Superior temporal gyrus (tissue), 1 donor: Measurements from ENCODE around the gene ACO1.

ENCODE experiments used
- DNase-seq: peaks from one replicate; pipeline ENCODE4 v3.0.0-alpha.2; 2016; ENCODE audit errors: extremely low spot score

The ACO1 gene

GRCh38 chr9:32382565-32383320 is 1.7 kb upstream of the ACO1 start:
- DNase-seq: no peak

- no peak for DNase-seq
These were observed 460 bp upstream of the ACO1 start for GRCh38 chr9:32384002-32384363.

DNA sequence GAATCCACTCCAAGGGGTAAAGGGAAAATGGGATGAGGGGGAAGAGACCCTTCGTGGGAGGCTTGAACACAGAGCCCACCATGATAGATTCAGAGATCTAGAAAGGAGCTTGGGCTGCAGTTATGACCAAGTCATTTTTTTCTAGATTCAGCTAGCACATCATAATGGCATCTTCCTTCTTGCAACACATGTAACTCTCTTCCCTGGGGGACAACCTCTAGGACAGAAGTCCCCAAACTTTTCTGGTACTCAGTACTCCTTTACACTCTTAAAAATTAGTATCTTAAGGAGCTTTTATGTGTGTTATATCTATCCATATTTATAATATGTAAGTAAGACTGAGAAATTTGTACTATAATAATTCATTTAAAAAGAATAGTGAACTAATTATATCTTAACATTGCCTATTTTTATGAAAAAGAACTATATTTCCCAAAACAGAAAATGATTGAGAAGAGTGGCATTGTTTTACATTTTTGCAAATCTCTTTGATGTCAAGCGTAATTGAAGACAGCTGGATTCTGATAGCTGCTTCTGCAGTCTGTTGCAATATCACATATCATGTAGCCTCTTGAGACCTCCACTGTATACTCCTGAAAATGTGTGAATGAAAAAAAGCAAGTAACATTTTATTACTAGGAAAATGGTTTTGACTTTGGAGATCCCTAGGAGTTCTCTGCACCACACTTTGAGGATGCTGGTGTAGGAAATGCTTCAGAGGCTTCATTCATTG is 875 bp downstream of the ACO1 start:
- no peak for DNase-seq

DNA sequence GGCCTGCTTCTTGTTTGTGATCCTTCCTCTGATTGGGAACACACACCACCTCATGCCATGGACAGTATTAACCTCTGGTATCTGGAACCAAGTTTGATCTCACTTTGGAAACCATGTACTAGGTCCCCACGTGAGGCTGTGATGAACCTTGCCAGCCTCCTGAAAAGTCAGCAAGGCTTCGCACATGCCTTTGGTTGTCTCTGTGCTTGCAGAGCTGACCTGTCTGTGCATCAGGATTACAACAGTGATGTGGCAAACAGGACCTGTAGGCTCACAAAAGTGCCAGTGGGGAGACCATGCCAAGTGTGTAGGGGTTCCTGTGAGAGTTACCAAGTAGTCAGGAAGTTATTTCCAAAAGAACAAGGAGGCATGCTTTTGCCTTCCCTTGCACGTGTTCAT is 1.4 kb downstream of the ACO1 start:
- no peak for DNase-seq

GRCh38 chr9:32387256-32387655 is 2.8 kb downstream of the ACO1 start:
- no peak for DNase-seq

DNA sequence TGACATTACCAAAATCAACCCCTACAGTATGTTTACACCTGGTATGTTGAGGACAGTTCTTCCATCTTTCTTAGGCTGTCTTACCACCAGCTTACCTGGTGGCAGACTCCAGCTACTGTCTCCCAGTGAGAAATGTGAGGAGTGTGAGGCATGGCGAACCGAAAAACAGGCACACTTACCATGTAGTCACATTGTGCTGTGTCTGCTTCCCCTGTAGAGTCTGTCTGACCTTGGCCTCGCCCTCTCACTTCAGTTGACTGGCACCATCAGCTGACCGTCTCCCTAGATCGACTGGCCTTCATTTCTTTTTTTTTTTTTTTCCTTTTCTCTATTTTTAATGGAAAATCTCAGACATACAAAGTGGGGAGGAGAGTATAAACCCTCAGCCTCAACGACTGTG is 4.9 kb downstream of the ACO1 start:
- no peak for DNase-seq

DNA sequence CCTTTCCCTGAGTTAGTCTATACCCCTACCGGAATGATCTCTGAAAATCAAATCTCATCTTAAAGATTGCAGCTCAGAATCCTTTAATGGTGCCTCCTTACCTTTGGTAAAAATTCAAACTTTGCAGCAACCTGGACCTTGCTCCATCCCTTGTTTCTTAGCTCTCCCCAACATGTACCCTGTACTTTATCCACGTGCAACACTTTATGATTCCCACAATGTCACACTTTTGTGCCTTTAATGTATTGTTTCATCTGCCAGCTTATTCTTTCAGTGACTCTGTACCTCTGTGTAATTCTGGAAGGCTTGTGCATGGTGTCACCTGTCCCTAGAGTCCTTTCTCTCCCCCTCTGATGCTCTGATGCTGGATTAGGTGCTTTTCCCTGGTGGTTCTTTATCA is 9.5 kb downstream of the ACO1 start:
- no peak for DNase-seq

DNA sequence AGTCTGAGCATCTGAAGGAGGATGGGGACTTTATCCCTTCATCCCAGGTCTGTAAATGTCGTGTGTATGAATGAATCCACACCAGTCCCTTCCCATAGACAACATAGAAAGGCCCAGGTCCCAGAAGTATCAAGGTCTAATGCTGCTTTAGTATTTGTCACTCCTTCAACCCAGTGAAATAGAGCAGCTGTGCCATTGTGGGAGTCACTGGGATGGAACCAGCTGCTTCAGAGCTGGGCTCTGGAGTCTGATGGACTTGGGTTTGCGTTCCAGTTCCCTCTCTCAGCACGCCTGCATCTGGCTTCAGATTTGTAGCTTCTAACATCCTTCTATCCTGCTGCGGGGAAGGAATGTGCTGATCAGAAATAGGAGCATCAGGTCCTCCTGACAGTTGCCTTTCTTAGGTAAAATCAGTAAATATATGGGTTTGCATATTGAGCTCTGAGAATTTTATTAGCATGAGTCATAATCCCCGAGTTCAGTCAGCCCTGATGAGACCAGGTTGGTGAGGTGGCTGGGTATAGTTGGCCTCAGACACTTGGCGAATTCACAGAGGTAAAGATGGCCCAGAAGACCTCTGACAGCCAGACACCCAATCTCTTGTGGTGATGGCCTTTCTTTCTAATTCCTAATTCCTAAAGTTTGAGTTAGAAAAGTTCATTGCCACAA is 10.1 kb downstream of the ACO1 start:
- DNase-seq: no peak

- no peak for DNase-seq
These were observed 11.2 kb downstream of the ACO1 start for GRCh38 chr9:32395510-32396216.

- DNase-seq: peak; percentile 61
These were observed 13.8 kb downstream of the ACO1 start for GRCh38 chr9:32398207-32398606.

GRCh38 chr9:32399110-32399815 is 14.8 kb downstream of the ACO1 start:
- no peak for DNase-seq

DNA sequence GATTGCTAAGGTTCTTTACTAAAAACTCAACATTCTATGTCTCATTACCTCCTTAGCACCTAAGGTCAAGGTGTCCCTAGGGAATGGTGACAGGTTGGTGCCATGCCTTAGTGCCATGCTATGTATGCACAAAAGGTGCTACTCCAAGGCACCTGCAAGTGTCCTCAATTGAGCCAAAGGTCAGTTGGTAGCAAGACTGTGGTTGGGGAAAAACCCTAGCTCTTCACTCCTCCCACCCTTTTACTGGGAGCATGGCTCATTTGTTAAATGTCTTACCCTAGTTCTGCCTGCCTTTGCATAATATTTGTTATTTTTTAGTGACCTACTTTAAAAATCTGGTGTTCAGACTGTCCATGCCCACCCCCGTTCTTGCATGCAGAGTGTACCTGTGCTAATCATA is 17.0 kb downstream of the ACO1 start:
- DNase-seq: no peak

DNA sequence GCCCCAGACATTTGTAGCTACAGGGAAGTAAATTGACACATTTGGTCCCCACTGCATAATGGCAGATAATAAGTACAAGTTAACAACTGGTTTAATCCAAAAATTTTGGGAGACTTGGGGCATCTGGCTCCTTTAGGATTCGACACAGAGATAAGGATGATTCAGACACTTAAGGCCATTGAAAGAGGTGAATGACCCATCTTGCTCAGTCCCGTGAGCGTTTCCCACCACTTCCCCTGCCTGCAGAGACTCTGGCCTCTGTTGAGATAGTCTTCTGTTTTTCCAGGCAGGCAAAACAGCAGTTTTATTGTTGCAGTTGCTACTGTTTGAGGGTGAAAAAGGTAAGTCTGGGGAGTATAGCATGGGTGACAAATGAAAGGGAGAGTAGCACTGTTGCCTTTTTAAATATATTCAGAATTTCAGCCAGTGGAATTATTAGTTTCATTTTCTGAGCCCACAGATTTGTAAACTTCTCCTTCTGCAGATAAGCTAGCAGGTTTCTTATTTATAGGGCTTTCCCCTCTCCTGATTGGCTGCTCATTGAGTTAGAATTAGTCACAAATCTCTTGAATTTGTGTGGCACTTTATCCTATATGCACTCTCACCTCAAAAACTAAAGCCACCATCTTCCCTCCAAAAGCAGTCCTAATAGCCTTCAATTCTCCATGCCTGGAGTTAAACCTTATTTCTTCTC is 19.3 kb downstream of the ACO1 start:
- no peak for DNase-seq

- DNase-seq: no peak
These were observed 20.0 kb downstream of the ACO1 start for GRCh38 chr9:32404402-32404801.

- DNase-seq: no peak
These were observed 20.4 kb downstream of the ACO1 start for GRCh38 chr9:32404856-32405255.

DNA sequence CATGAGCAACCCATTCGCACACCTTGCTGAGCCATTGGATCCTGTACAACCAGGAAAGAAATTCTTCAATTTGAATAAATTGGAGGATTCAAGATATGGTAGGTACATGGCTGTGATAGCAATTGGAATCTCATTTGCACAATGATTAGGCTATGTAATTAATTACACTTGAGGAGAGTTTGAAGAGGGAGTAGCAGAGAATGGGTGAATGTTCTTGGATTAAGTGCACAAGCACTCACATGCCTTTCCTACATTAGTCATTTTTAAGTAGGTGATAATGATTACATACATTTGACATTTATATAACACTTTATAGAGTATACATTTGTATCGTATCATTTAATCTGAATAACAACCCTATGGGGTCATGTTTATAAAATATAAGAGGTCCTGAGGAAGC is 21.1 kb downstream of the ACO1 start:
- DNase-seq: no peak

DNA sequence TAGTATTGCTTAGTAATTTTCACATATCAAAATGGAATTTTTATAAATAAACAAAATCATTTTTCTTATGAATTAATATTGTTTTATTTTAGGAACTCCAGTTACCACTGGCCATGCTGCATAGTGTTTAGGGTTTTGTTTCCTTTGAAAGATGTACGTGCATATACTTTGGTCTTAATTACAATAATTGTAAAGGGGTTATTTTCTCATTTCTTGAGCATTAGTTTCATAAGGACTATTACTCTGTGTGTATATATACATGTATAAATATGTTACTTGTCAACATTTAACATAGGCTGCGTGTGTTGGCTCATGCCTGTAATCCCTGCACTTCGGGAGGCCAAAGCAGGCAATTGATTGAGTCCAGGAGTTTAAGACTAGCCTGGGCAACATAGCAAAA is 21.6 kb downstream of the ACO1 start:
- no peak for DNase-seq

GRCh38 chr9:32411753-32412152 is 27.3 kb downstream of the ACO1 start:
- no peak for DNase-seq

GRCh38 chr9:32412440-32412839 is 28.0 kb downstream of the ACO1 start:
- no peak for DNase-seq

DNA sequence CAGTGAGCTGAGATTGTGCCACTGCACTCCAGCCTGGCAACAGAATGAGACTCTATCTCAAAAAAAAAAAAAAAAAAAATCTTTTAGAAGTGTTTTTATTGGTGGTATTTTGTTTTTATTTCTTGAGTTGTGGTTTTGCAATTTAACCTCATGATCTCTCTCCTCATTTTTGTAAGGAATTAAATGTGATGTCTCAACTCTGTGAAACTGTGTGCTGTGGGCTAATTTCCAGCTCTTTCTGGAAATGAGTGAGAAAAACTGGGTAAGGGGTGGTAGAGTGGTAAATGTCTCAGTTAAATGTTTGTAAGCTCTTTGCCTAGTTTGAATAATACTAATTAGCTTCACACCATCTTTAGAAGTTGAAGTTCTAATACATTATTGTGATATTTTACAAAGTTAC is 29.0 kb downstream of the ACO1 start:
- DNase-seq: no peak

DNA sequence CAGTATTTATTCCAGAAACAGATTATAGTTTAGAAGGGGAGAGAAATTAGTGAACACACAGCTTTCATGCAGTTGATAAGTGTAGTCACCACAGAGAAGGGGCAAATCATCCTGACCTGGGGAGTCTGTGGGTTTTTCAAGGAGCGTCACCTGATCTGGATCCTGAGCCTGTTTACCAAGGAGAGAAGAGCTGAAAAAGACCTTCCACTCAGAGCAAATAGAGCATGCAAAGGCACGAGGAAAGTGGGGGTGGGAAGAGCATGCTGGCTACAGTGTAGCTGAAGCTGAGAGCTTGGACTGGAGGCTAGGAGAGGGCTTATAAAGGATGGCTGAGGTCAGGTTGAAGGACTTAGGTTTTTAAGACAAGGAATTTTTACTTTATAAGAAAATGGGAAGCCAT is 30.4 kb downstream of the ACO1 start:
- no peak for DNase-seq
